Ovary (tissue), 3 donors: Measurements from ENCODE around the gene CLPSL2.

ENCODE experiments used
- EP300 ChIP-seq: sonication (generic); formaldehyde crosslinking; IDR thresholded peaks from one replicate; pipeline ENCODE4 v1.6.1; 2017; ENCODE audit warnings: antibody characterized with exemption
- POLR2A ChIP-seq: fragments of 450-650 bp; IDR thresholded peaks from one replicate; pipeline ENCODE4 v1.6.1; 2017; ENCODE audit warnings: antibody characterized with exemption, mild to moderate bottlenecking, moderate library complexity
- TF ChIP-seq, protein P1 (sequence below), 3 donors: fragments of 450-650 bp in 2 of 3; fragments of 200-600 bp in 1 of 3; IDR thresholded peaks; one replicate each; pipeline versions ENCODE4 v1.5.1 to v1.8.0; 2016 to 2022; ENCODE audit warnings: antibody characterized with exemption in 3 of 3, mild to moderate bottlenecking in 1 of 3
- donor health status: DM: no; HTN: no; CAD: no.

DNA sequence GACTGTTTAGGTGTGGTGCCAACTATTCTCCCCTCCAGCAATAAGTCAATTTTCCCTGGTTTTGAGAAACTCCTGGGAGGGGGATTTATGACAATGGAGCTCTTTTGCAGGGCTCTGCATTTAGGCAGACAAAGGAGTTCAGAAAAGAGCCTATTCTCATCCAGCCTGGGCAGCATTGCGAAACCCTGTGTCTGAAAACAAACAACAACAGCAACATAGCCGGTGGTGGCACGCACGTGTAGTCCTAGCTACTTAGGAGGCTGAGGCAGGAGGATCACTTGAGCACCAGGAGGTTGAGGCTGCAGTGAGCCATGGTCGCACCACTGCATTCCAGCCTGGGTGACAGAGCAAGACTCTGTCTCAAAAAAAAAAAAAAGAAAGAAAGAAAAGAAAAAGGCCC, 14.3 kb downstream of the CLPSL2 start:
- TF ChIP-seq, protein P1, sequence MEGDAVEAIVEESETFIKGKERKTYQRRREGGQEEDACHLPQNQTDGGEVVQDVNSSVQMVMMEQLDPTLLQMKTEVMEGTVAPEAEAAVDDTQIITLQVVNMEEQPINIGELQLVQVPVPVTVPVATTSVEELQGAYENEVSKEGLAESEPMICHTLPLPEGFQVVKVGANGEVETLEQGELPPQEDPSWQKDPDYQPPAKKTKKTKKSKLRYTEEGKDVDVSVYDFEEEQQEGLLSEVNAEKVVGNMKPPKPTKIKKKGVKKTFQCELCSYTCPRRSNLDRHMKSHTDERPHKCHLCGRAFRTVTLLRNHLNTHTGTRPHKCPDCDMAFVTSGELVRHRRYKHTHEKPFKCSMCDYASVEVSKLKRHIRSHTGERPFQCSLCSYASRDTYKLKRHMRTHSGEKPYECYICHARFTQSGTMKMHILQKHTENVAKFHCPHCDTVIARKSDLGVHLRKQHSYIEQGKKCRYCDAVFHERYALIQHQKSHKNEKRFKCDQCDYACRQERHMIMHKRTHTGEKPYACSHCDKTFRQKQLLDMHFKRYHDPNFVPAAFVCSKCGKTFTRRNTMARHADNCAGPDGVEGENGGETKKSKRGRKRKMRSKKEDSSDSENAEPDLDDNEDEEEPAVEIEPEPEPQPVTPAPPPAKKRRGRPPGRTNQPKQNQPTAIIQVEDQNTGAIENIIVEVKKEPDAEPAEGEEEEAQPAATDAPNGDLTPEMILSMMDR (IDR thresholded peaks at IDR 0.05): no peak
- TF ChIP-seq POLR2A (no peak), EP300 (no peak)
